GM12864 (cell line): Measurements from ENCODE around the gene KCNN3.

Experiments used
- DNase-seq: peaks from one replicate; pipeline ENCODE4 v3.0.0-alpha.2; 2011; ENCODE audit warnings: low read depth
- H3K4me3 ChIP-seq: 2 replicates; pipeline ENCODE4 v1.5.1; 2011; ENCODE audit warnings: mild to moderate bottlenecking, low read depth, low read length, control low read depth
- CTCF ChIP-seq: IDR thresholded peaks from 2 replicates; pipeline ENCODE4 v1.5.1; 2011; ENCODE audit warnings: low read depth, mild to moderate bottlenecking, moderate library complexity, low read length, control low read depth, inconsistent platforms; ENCODE audit errors: missing control alignments

Gene KCNN3

GRCh38 chr1:154666051-154666790, 203.9 kb downstream of the KCNN3 start:
- TF ChIP-seq CTCF: no peak
- no peak for DNase-seq
- no peak overlapping the region for H3K4me3 ChIP-seq

GRCh38 chr1:154664331-154665002, 205.6 kb downstream of the KCNN3 start:
- TF ChIP-seq CTCF: no peak
- no peak for DNase-seq
- no peak overlapping the region for H3K4me3 ChIP-seq

- DNase-seq: no peak
- no peak for TF ChIP-seq CTCF
These were observed 206.5 kb downstream of the KCNN3 start for GRCh38 chr1:154663471-154664060.

GRCh38 chr1:154661110-154661509, 209.0 kb downstream of the KCNN3 start:
- no peak for TF ChIP-seq CTCF
- no peak overlapping the region for H3K4me3 ChIP-seq
- DNase-seq: no peak

More at GRCh38 chr1:154663471-154664060, 206.5 kb downstream of the KCNN3 start:
- H3K4me3 ChIP-seq: no peak overlapping the region

GRCh38 chr1:154659823-154660592, 210.1 kb downstream of the KCNN3 start:
- H3K4me3 ChIP-seq: no peak overlapping the region
- no peak for TF ChIP-seq CTCF
- no peak for DNase-seq

- no peak for TF ChIP-seq CTCF
- no peak for DNase-seq
- no peak overlapping the region for H3K4me3 ChIP-seq
These were observed 212.5 kb downstream of the KCNN3 start for GRCh38 chr1:154657556-154657955.
